ENCODE data around the gene LHPP. TPM values are rescaled to one million over a fixed set of nuclear protein-coding genes. Genes with fewer than 3 reads are reported as not detected.

LHPP gene
- total RNA-seq, 2 experiments from 2014 or later, result 11.1 to 15.1 TPM

DNA sequence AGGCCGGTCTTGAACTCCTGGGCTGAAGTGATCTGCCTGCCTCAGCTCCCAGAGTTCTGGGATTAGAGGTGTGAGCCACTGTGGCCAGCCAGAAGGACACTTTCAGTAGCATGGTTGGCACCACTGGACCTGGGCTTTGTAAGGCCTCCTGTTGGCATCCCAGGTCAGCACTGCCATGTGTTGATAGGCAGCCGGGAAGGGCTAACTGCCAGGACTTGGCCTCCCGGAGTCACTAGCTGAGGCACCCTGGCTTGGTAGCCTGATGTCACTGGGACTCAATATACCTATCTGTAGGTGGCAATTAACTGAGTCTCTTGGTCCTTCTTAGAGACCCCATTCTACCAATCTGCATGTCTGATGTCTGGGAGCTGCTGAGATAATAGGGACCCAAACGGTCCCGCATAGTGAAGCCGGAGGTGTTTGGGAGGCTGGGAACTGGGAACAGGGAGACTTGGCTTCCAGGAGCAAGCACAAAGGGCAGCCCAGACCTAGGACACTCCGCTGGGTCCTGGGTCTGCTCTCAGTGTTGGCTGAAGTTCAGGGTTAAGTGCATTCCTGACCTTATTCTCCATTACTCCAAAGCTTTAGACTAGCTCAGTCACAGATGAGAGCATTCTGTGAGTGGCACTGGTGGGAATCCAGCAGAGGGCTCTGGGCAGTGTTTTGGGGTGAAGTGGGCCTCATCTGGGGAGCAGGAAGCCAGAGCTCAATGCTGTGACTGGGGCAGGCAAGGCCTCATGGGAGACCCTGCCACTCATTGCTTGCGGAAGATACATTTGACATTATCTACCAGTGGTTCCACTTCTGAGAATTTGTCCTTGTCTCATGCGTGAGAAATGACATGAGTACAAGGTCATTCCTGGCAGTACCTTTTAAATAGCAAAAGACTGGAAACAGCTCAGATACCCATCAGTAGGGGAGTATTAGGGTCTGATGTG, 2.7 kb downstream of the LHPP start:
- Mint-ChIP-seq H3K36me3 (ENCODE audit: low read depth) (no peaks in the 10 kb centered on the region), H3K27me3 (no peaks in the 10 kb centered on the region), H3K9me3 (no peaks in the 10 kb centered on the region), H3K4me3 (peak overlapping the region; percentile 28), H3K27ac (peak overlapping the region; percentile 85), H3K4me1 (ENCODE audit: low read depth) (peaks cover 32% of the 10 kb centered on the region)
- intact Hi-C loops (cut with micrococcal nuclease), result no loop called here
- CTCF ChIA-PET, result interaction anchor here (0.6 to 0.9 kb wide), 3 partner anchors 9 to 61 kb away, joined by 3 read pairs; no protein-coding TSS in a partner anchor
- no peak for DNase-seq
- POLR2A ChIA-PET, result interaction anchor here (0.8 to 1.0 kb wide), 2 partner anchors 15 to 470 kb away, joined by 3 read pairs; no protein-coding TSS in a partner anchor
- TF ChIP-seq, protein P1, sequence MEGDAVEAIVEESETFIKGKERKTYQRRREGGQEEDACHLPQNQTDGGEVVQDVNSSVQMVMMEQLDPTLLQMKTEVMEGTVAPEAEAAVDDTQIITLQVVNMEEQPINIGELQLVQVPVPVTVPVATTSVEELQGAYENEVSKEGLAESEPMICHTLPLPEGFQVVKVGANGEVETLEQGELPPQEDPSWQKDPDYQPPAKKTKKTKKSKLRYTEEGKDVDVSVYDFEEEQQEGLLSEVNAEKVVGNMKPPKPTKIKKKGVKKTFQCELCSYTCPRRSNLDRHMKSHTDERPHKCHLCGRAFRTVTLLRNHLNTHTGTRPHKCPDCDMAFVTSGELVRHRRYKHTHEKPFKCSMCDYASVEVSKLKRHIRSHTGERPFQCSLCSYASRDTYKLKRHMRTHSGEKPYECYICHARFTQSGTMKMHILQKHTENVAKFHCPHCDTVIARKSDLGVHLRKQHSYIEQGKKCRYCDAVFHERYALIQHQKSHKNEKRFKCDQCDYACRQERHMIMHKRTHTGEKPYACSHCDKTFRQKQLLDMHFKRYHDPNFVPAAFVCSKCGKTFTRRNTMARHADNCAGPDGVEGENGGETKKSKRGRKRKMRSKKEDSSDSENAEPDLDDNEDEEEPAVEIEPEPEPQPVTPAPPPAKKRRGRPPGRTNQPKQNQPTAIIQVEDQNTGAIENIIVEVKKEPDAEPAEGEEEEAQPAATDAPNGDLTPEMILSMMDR (IDR thresholded peaks at IDR 0.05), result no peak
- ATAC-seq, result no peak

DNA sequence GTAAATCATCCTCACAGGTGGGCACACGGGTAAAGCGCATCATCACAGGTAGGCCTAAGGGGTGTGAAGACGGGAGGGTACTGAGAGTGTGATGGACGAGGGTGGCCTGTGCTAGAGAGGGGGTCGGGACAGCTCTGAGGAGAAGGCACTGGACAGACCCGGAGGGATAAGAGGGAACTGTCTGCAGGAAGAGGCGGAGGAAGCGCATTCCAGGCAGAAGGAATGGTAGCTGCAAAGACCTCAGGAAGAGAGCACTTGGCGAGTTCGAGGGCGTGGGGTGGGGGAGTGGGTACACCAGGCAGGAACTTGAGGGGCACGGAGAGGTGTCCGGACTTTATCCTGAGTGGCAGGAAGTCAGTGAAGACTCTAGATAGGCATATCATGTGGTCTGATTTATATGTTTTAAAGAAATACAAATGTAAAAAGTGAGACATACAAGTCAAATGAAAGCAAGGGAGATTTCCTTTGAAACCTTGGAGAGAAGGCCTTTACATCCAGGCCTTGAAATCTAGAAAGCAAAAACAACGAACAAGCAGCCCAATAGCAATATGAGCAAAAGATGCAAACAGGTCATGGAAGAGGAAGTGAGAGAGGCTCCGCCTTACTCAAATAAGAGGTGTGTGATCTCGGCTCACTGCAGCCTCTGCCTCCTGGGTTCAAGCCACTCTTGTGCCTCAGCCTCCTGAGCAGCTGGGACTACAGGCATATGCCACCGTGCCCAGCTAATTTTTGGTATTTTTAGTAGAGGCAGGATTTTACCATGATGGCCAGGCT, 3.6 kb downstream of the LHPP start:
- ChIA-PET POLR2A (interaction anchor here (0.8 to 1.0 kb wide), 2 partner anchors 16 to 471 kb away, joined by 3 read pairs; no protein-coding TSS in a partner anchor), CTCF (interaction anchor here (1.0 kb wide), 1 partner anchor 471 kb away, joined by 3 read pairs; no protein-coding TSS in a partner anchor)
- intact Hi-C loops (cut with micrococcal nuclease), result no loop called here
- DNase-seq (no peak), ATAC-seq (no peak)
- H3K9me3 Mint-ChIP-seq, result no peaks in the 10 kb centered on the region
- H3K27ac Mint-ChIP-seq, result peak overlapping the region; percentile 85
- TF ChIP-seq, protein P1 (IDR thresholded peaks at IDR 0.05), result no peak
- H3K27me3 Mint-ChIP-seq, result no peaks in the 10 kb centered on the region
- peaks cover 31% of the 10 kb centered on the region for H3K4me1 Mint-ChIP-seq (ENCODE audit: low read depth)
- H3K36me3 Mint-ChIP-seq (ENCODE audit: low read depth), result no peaks in the 10 kb centered on the region
- H3K4me3 Mint-ChIP-seq, result peak overlapping the region; percentile 28

DNA sequence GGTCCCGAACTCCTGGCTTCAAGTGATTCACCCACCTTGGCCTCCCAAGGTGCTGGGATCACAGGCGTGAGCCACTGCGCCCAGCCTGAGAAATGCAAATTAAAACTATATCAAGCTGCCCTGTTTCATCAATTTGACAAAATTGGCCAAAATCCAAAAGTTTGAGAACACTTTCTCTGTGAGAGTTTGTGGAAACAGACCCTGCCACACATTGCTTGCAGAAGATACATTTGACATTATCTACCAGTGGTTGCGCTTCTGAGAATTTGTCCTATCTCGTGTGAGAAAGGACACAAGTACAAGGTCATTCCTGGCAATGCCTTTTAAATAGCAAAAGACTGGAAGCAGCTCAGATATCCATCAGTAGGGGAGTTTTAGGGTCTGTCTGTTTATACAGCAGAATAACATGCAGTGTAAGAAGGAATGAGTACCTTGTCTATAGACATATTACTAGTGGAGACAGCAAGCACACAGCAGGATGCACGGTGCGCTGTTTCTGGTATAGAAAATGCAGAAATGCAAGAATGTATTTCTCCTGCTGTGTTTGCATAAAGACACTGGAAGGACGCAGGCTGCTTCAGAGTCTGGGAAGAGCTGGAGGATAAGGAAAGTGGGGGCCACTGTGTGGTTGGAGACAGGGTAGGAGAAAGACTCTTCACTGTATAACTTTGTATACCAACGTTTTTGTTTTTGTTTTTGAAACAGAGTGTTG, 4.3 kb downstream of the LHPP start:
- Mint-ChIP-seq H3K36me3 (ENCODE audit: low read depth) (no peaks in the 10 kb centered on the region), H3K27me3 (no peaks in the 10 kb centered on the region), H3K27ac (no peak overlapping the region), H3K4me1 (ENCODE audit: low read depth) (peaks cover 27% of the 10 kb centered on the region), H3K9me3 (no peaks in the 10 kb centered on the region), H3K4me3 (no peak overlapping the region)
- ChIA-PET POLR2A (no interaction called here), CTCF (interaction anchor here (1.0 kb wide), 1 partner anchor 471 kb away, joined by 3 read pairs; no protein-coding TSS in a partner anchor)
- intact Hi-C loops (cut with micrococcal nuclease), result no loop called here
- no peak for ATAC-seq
- TF ChIP-seq, protein P1 (IDR thresholded peaks at IDR 0.05), result no peak
- DNase-seq, result no peak

DNA sequence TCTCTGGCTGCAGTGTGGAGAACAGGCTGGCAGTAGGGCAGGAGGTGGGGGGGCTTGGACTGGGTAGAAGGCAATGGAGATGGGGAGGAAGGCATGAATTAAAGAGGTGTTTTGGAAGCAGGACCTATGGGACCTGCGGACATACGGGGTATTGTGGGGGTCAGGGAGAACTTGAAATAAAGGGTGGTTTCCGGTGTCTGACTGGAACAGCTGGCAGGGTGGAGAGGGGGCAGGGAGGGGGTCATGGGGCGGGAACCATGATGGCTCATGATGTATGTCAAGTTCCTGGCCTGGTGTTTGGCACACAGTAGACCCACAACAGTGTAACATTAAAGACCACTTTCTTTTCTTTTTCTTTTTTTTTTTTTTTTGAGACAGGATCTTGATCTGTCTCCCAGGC, 5.5 kb downstream of the LHPP start:
- ChIA-PET CTCF (no interaction called here), POLR2A (no interaction called here)
- H3K27ac Mint-ChIP-seq, result no peak overlapping the region
- ATAC-seq (no peak), DNase-seq (no peak)
- intact Hi-C loops (cut with micrococcal nuclease), result no loop called here
- H3K4me3 Mint-ChIP-seq, result no peak overlapping the region
- H3K4me1 Mint-ChIP-seq (ENCODE audit: low read depth), result peaks cover 23% of the 10 kb centered on the region
- TF ChIP-seq, protein P1 (IDR thresholded peaks at IDR 0.05), result no peak
- H3K36me3 Mint-ChIP-seq (ENCODE audit: low read depth), result no peaks in the 10 kb centered on the region
- H3K27me3 Mint-ChIP-seq, result no peaks in the 10 kb centered on the region
- no peaks in the 10 kb centered on the region for H3K9me3 Mint-ChIP-seq

Data from activated CD8-positive, alpha-beta T cell treated with anti-CD3 and anti-CD28 coated beads for 36 hours (primary cell).